HEK293T (cell line): ENCODE results near the gene ZNF48.

ENCODE experiments used
- CTCF ChIA-PET: fragments of 350-600 bp; formaldehyde crosslinking; extraction: SDS; loops from one replicate; lab custom pipeline; 2021; ENCODE audit warnings: antibody characterized with exemption, inconsistent platforms; lab: Yijun Ruan, JAX
- POLR2A ChIA-PET: fragments of 350-600 bp; formaldehyde crosslinking; extraction: SDS; loops from one replicate; lab custom pipeline; 2020; ENCODE audit warnings: antibody characterized with exemption, inconsistent platforms; lab: Yijun Ruan, JAX
- DNase-seq: peaks from one replicate; pipeline ENCODE4 v3.0.0; 2012; ENCODE audit warnings: mixed read lengths; ENCODE audit errors: extremely low spot score
- ARNT ChIP-seq: fragments of 450-650 bp; IDR thresholded peaks from 2 replicates; pipeline ENCODE4 v1.6.1; 2017; ENCODE audit warnings: mild to moderate bottlenecking
- BHLHE40 ChIP-seq: fragments of 450-650 bp; IDR thresholded peaks from 2 replicates; pipeline ENCODE4 v1.6.1; 2016; ENCODE audit warnings: mild to moderate bottlenecking, moderate library complexity, borderline replicate concordance
- CTBP1 ChIP-seq: fragments of 450-650 bp; IDR thresholded peaks from 2 replicates; pipeline ENCODE4 v1.6.1; 2016; ENCODE audit warnings: borderline replicate concordance
- ELF4 ChIP-seq: fragments of 450-650 bp; IDR thresholded peaks from 2 replicates; pipeline ENCODE4 v1.6.1; 2017; ENCODE audit warnings: antibody characterized with exemption
- FOXA1 ChIP-seq: fragments of 450-650 bp; IDR thresholded peaks from 2 replicates; pipeline ENCODE4 v1.6.1; 2016; ENCODE audit warnings: mild to moderate bottlenecking
- FOXK2 ChIP-seq: fragments of 450-650 bp; IDR thresholded peaks from 2 replicates; pipeline ENCODE4 v1.6.1; 2016; ENCODE audit warnings: mild to moderate bottlenecking
- FOXM1 ChIP-seq: fragments of 450-650 bp; IDR thresholded peaks from 2 replicates; pipeline ENCODE4 v1.6.1; 2017; ENCODE audit warnings: mild to moderate bottlenecking, borderline replicate concordance
- HDGF ChIP-seq: fragments of 450-650 bp; IDR thresholded peaks from 2 replicates; pipeline ENCODE4 v1.6.1; 2017; ENCODE audit warnings: antibody characterized with exemption, borderline replicate concordance
- L3MBTL2 ChIP-seq: fragments of 450-650 bp; conservative IDR thresholded peaks from 2 replicates; pipeline ENCODE4 v1.6.1; 2016; ENCODE audit warnings: mild to moderate bottlenecking
- LEF1 ChIP-seq: fragments of 450-650 bp; IDR thresholded peaks from 2 replicates; pipeline ENCODE4 v1.6.1; 2017; ENCODE audit warnings: mild to moderate bottlenecking, borderline replicate concordance
- NFRKB ChIP-seq: fragments of 450-650 bp; IDR thresholded peaks from 2 replicates; pipeline ENCODE4 v1.6.1; 2016; ENCODE audit warnings: mild to moderate bottlenecking, moderate library complexity
- SP1 ChIP-seq: fragments of 450-650 bp; IDR thresholded peaks from 2 replicates; pipeline ENCODE4 v1.6.1; 2017
- SUZ12 ChIP-seq: fragments of 450-650 bp; IDR thresholded peaks from 2 replicates; pipeline ENCODE4 v1.6.1; 2016; ENCODE audit warnings: mild to moderate bottlenecking
- TARDBP ChIP-seq: fragments of 450-650 bp; IDR thresholded peaks from 2 replicates; pipeline ENCODE4 v1.6.1; 2016
- ZNF384 ChIP-seq: fragments of 450-650 bp; IDR thresholded peaks from 2 replicates; pipeline ENCODE4 v1.6.1; 2016
- TF ChIP-seq, protein P1 (sequence below): fragments of 450-650 bp; IDR thresholded peaks from 2 replicates; pipeline ENCODE4 v1.6.1; 2016

ZNF48 gene

DNA sequence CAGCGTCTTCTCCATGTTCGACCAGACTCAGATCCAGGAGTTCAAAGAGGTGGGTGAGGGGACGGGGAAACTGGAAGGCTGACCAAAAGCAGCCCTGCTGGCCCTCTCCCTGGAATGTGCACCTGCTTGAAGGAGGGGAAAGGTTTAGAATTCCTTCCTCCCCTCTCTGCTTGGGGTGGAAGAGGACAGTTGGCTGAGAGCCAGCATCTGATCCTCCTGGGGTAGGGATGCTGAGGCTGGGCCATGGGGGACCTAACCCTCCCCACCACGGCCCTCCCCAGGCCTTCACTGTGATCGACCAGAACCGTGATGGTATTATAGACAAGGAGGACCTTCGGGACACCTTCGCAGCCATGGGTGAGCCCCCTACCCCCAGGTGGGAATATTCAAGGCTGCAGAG lies 19.4 kb upstream of the ZNF48 start:
- POLR2A ChIA-PET: interaction anchor here (1.4 to 9.4 kb wide), 5 partner anchors 9 to 499 kb away, joined by 3 to 75 read pairs (median 7); partner anchors contain the start of genes ZNF48 and ZNF771
- CTCF ChIA-PET: interaction anchor here (0.7 kb wide), 1 partner anchor 226 kb away, joined by 3 read pairs; no protein-coding TSS in a partner anchor
- DNase-seq: no peak
- TF ChIP-seq ELF4: no peak
- TF ChIP-seq SUZ12: no peak
- no peak for TF ChIP-seq BHLHE40
- TF ChIP-seq LEF1: no peak
- no peak for TF ChIP-seq ARNT
- TF ChIP-seq ZNF384: no peak
- TF ChIP-seq, protein P1, sequence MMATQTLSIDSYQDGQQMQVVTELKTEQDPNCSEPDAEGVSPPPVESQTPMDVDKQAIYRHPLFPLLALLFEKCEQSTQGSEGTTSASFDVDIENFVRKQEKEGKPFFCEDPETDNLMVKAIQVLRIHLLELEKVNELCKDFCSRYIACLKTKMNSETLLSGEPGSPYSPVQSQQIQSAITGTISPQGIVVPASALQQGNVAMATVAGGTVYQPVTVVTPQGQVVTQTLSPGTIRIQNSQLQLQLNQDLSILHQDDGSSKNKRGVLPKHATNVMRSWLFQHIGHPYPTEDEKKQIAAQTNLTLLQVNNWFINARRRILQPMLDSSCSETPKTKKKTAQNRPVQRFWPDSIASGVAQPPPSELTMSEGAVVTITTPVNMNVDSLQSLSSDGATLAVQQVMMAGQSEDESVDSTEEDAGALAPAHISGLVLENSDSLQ: no peak
- no peak for TF ChIP-seq SP1
- TF ChIP-seq CTBP1: no peak
- TF ChIP-seq L3MBTL2: no peak
- TF ChIP-seq TARDBP: no peak
- TF ChIP-seq FOXM1: no peak
- no peak for TF ChIP-seq HDGF
- TF ChIP-seq FOXK2: no peak
- no peak for TF ChIP-seq FOXA1
- TF ChIP-seq NFRKB: no peak

DNA sequence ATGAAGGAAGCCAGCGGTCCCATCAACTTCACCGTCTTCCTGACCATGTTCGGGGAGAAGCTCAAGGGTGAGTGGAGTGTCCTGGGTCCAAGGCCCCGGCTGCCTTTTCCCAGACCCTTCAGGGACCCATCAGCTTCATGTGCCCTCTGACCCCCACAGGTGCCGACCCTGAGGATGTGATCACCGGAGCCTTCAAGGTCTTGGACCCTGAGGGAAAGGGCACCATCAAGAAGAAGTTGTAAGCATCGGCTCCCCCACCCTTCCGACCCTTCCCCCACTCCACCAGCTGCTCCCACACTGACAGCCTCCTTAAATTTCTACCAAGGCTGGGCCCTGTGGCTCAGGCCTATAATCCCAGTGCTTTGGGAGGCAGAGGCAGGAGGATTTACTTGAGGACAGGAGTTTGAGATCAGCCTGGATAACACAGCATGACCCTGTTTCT lies 18.7 kb upstream of the ZNF48 start:
- ChIA-PET POLR2A (interaction anchor here (1.4 to 9.4 kb wide), 7 partner anchors 9 to 498 kb away, joined by 3 to 75 read pairs (median 7); partner anchors contain the start of genes ZNF48 and ZNF771), CTCF (interaction anchor here (0.7 kb wide), 2 partner anchors 225 to 284 kb away, joined by 3 read pairs; no protein-coding TSS in a partner anchor)
- TF ChIP-seq FOXM1 (no peak), FOXA1 (no peak), ARNT (no peak), SUZ12 (no peak), HDGF (no peak), ELF4 (no peak), L3MBTL2 (no peak), LEF1 (no peak), TARDBP (no peak), FOXK2 (no peak), SP1 (no peak), NFRKB (no peak), CTBP1 (no peak), ZNF384 (no peak)
- TF ChIP-seq, protein P1: no peak
- no peak for DNase-seq

DNA sequence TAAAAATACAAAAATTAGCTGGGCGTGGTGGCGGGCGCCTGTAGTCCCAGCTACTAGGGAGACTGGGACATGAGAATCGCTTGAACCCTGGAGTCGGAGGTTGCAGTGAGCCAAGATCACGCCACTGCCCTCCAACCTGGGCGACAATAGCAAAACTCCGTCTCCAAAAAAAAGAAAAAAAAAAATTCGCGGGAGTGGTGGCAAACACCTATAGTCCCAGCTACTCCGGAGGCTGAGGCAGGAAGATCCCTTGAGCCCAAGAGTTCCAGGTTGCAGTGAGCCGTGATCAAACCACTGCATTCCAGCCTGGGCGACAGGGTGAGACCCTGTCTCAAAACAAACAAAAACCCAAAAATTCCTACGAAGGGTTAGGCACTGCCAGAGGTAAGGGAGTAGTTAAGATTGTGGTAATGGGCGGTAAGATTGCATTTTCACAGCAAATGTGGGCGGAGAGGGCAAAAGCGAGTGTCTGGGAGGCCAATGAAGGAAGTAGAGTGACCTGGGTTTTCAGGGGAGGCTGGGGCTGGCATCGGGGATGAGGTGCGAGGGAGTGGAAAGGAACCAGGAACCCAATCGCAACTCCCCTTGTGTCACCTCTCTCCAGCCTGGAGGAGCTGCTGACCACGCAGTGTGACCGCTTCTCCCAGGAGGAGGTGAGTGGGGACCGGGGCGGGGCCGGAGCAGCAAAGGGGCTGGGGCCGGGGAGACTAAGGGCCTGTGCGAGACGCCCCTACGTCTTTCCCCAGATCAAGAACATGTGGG lies 18.0 kb upstream of the ZNF48 start:
- ChIA-PET CTCF (interaction anchor here (0.6 to 2.0 kb wide), 4 partner anchors 18 to 285 kb away, joined by 3 to 6 read pairs (median 5); partner anchors contain the start of gene ZNF48), POLR2A (interaction anchor here (0.9 to 9.4 kb wide), 20 partner anchors 8 to 573 kb away, joined by 3 to 75 read pairs (median 6); partner anchors contain the start of genes ALDOA, CD2BP2, DCTPP1 and TBX6)
- DNase-seq: no peak
- TF ChIP-seq TARDBP (no peak), CTBP1 (no peak), SP1 (no peak), L3MBTL2 (no peak), LEF1 (no peak), ARNT (no peak), FOXA1 (no peak), ZNF384 (no peak), FOXK2 (no peak), BHLHE40 (no peak), ELF4 (no peak), HDGF (no peak), FOXM1 (no peak)
- TF ChIP-seq, protein P1: no peak

DNA sequence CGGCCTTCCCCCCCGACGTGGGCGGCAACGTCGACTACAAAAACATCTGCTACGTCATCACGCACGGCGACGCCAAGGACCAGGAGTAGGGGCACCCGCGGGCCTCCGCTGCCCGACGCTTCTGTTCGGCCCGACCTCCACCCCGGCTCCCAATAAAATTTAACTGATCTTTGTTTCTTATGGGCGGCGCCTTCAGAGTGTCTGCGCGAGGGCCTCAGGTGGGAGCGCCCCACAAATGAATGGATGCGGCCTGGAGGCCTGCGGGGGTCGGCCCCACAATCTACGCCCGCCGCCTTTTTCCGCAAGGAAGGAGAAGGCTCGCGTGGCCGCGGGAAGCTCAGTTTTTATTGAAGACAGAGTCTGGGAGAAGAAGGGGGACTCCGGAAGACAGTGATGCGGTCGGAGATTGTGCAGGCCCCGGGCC lies 17.4 kb upstream of the ZNF48 start:
- ChIA-PET CTCF (interaction anchor here (0.6 to 2.0 kb wide), 3 partner anchors 18 to 237 kb away, joined by 4 to 6 read pairs (median 6); partner anchors contain the start of gene ZNF48), POLR2A (interaction anchor here (0.7 to 9.4 kb wide), 20 partner anchors 9 to 574 kb away, joined by 3 to 75 read pairs (median 4); partner anchors contain the start of genes ALDOA, CD2BP2, DCTPP1 and TBX6)
- TF ChIP-seq ZNF384 (no peak), FOXK2 (no peak), BHLHE40 (no peak), SUZ12 (no peak), LEF1 (no peak), ELF4 (no peak), L3MBTL2 (no peak), FOXA1 (no peak), HDGF (no peak), SP1 (no peak), ARNT (no peak), CTBP1 (no peak), NFRKB (no peak), FOXM1 (no peak), TARDBP (no peak)
- TF ChIP-seq, protein P1: no peak
- DNase-seq: peak; percentile 88
